UCSD-AML1 (cell line): Measurements from ENCODE around the gene RALGPS2.
A peak's percentile ranks its signal among the peaks of the same experiment; 100 is the strongest.
"Not testable (repeated sequence)": the region's sequence is repeated elsewhere in the genome, so short reads cannot be mapped to it uniquely, and the experiment has no call there.

ENCODE experiments used
- DNase-seq: peaks from one replicate; lab custom pipeline; 2025; ENCODE audit not compliant: unreplicated experiment; lab: John Stamatoyannopoulos, UW

The RALGPS2 gene

DNA sequence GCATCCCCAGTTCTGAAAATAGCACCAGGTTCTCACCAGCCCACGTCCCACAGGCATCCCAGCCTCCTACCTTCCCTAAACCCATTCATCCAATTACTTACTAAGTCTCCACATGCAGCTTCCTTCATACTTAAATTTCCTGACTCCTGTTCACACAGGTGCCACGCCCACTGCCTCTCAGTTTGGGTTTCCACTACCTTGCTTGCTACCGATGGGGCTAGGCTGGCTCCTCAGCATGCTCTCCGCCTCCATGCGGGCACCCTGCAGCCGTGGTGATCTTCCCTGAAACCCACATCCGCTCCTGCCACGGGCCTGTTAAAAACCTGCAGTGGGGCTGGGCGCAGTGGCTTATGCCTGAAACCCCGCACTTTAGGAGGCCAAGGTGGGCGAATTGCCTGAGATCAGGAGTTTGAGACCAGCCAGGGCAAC, 216.2 kb downstream of the RALGPS2 start:
- DNase-seq = peak; percentile 23

DNA sequence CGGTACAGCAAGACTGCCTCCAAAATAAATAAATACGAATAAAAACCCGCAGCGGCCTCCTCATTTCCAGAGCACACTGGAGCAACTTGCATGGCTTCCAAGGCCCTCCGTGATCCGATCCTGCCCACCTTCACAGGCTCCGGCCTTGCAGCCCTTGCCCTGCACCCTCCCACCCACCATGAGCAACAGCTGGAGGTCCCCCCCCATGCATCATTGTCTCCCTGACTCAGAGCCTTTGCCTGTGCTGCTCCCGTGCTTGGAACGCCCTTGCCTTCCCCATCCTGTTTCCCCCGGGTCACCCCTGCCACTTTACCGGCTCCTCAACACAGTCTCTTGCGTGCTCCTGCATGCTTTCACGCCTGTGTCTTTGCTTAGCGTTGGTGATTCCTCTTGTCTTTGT, 216.8 kb downstream of the RALGPS2 start:
- DNase-seq = no peak

GRCh38 chr1:178942285-178943198, 217.5 kb downstream of the RALGPS2 start:
- peak; percentile 23 for DNase-seq

- no peak for DNase-seq
Measured at GRCh38 chr1:178944729-178945128, 219.7 kb downstream of the RALGPS2 start.

DNA sequence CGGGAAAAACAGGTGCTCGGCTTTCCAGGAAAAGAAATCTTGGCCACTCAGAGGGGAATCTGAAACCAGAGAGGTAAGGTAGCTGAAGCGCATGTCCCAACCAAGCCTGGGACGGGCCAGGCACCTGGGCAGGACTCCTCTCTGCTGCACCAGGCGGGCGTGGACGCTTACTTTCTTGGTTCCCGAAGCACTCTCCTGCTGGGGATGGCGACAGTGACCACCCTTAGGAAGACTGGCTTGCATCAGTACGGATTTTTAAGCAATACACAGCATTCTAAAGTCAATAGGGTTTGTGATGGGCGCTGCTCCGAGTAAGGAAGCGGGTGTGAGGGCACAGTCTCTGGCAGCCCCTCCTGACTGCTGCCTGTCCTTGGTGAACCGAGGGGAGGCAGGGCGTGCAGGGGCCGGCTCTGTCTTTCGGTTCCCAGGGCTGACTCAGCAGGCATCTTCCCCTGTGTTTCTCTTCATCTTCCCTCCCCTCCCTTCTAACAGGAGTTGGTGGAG, 220.8 kb downstream of the RALGPS2 start:
- DNase-seq = no peak

DNA sequence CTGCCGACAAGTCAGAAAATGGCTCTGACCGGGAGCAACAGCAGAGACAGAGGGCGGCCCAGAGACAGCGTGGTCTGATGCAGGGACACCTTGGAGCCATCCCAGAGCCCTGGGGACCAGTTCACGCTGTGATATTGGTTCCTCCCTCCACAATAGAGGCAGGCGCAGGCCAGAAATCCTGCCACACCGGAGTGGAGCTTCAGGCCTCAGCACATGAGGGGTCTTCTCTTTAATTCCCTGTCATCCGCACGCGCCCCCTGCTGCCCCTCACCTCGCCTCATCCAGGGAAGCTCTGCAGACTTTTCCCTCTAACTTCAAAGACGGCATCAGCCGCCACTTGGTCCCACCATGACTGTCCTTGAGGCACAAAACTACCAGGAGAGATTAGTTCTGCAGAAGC, 221.4 kb downstream of the RALGPS2 start:
- DNase-seq = no peak

- DNase-seq = no peak
Measured at GRCh38 chr1:178946855-178947676, 222.0 kb downstream of the RALGPS2 start.

- DNase-seq = no peak
Measured at GRCh38 chr1:178947677-178947981, 222.6 kb downstream of the RALGPS2 start.

DNA sequence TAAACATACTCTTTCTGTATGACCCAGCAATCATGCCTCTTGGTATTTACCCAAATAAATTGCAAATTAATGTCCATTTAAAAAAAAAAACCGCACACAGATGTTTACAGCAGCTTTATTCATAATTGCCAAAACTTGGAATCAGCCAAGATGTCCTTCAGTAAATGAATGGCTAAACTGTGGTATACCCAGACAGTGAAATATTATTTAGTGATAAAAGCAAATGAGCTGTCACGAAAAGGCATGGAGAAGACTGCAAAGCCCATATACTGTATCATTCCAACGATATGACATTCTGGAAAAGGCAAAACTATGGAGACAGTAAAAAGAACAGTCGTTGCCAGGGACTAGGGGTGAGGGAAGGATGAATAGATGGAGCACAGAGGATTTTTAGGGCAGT, 223.6 kb downstream of the RALGPS2 start:
- no peak for DNase-seq

DNA sequence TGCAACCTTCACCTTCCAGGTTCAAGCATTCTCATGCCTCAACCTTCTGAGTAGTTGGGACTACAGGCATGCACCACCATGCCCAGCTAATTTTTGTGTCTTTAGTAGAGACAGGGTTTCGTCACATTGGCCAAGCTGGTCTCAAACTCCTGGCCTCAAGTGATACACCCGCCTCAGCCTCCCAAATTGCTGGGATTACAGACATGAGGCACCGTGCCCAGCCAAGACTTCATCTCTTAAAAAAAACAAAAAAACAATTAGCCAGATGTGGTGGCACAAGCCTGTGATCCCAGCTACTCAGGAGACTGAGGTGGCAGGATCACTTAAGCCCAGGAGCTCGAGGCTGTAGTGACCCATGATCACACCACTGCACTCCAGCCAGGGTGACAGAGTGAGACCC, 224.8 kb downstream of the RALGPS2 start:
- not testable (repeated sequence) for DNase-seq

DNA sequence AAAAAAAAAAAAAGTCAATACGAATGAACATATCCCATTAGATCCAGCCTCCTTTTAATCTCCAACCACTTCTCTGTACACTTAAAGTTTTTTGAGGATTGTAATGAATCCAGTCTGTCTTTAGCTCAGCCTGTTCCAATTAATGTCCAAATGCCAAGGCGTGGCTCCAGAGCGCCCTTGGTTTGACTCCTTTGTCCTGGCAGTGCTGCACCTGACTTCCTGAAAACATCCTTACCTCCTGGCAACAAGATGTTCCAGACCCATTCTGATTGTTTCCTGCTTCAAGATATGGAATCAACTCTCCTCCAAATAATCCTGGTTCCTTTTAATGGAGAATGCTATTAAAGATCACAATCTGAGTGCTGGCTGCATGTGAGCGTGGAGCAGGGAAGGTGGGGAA, 226.6 kb downstream of the RALGPS2 start:
- no peak for DNase-seq

DNA sequence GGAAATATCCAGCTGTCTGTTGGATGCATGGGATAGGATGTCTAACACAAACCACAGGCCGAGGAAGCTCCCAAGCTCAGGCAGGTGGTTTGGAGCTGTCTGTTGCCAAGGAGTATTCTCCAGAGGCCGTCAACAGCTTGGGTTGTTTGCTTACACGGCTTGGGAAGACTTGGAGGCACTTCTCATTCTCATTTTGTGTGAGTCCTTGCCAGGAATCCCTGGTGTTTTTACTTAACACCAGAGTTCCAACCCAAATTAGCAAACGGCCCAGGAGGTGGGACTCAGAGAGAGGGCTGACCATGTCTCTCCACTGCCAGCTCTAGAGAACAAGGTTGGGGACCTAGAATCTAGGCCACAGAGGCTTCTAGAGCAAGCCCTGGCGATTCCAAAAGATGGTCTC, 228.0 kb downstream of the RALGPS2 start:
- DNase-seq = no peak

GRCh38 chr1:178953538-178954324, 228.7 kb downstream of the RALGPS2 start:
- no peak for DNase-seq

- no peak for DNase-seq
Measured at GRCh38 chr1:178954325-178954690, 229.3 kb downstream of the RALGPS2 start.

DNA sequence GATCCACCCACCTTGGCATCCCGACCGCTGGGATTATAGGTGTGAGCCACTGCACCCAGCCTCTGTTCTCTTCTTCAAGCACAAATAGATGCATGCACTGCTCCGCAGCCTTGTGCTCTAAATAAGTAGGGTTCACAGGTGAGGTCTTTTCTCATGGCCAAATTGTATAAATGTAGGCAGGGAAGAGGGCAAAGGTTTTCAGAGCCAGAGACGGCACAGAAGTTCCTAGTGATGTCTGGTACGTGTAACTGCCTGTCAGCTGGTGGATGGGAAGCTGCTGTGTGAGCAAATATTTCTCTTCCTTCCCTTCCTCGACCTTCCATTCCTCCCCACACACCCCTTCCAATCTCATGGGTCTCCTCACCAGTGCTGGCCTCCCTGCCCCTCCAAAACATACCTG, 229.9 kb downstream of the RALGPS2 start:
- DNase-seq = no peak

GRCh38 chr1:178955391-178955954, 230.4 kb downstream of the RALGPS2 start:
- DNase-seq = no peak

- DNase-seq = no peak
Measured at GRCh38 chr1:178958491-178958890, 233.4 kb downstream of the RALGPS2 start.

- no peak for DNase-seq
Measured at GRCh38 chr1:178959543-178960460, 234.8 kb downstream of the RALGPS2 start.

DNA sequence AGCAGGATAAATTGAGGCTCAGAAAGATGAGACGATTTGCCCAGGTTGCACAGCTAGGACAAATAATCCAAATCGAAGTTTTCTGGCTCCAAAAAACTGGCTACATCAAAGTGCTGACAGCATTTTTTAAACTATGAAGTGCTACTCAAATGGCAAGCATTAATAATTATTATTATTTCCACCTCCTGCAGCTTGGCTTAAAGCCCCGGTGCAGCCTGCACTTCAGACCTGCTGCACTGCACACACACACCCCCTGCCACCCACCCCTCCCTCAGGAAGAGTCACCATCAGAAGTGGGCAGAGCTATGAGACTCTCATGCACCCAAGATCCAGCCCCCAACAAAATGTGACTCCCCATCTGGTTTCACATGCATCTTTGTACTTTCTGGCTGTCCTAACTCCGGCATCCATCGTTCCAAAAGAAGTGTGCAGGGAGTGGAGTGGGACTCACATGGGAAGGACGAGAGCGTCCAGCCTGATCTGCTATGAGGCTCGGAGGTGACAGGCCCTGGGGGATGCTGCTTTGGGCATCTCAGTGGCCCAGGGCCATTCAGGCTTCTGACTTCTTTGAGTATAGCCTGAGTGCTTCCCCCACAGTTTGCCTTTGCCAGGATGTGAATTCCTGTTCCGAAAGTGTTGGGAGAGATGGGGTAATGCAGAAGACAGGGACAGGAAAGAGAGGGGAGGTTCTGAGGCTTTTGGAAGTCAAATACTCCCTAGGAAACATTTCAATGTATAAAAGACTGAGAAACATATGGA, 235.6 kb downstream of the RALGPS2 start:
- DNase-seq = no peak
